ENCODE measurements around the gene OR1D2.
"Not testable (repeated sequence)": the region's sequence is repeated elsewhere in the genome, so short reads cannot be mapped to it uniquely, and the experiment has no call there.

OR1D2 gene, protein sequence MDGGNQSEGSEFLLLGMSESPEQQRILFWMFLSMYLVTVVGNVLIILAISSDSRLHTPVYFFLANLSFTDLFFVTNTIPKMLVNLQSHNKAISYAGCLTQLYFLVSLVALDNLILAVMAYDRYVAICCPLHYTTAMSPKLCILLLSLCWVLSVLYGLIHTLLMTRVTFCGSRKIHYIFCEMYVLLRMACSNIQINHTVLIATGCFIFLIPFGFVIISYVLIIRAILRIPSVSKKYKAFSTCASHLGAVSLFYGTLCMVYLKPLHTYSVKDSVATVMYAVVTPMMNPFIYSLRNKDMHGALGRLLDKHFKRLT

DNA sequence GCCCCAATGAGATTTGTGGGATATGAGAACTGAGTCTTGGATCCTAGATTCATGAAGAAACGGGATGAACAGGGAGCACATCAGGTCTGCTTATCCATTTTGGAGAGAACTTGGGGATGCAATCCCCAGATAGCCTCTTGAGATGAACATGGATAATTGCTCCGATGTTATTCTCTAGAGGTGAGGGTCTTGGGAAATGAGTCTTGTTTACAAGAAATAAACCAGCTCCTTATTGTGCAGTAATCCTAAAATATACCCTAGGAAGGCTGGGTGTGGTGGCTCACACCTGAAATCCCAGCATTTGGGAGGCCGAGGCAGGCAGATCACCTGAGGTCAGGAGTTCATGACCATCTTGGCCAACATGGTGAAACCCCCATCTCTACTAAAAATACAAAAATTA lies at the start of gene OR1D2:
OR1D2 (minus strand) TSS at position 101 of the 400 bp plus-strand sequence. CDS start 11,426 bp downstream, outside the sequence.
- no peak for DNase-seq (ENCODE audit: low read depth, low spot score)

DNA sequence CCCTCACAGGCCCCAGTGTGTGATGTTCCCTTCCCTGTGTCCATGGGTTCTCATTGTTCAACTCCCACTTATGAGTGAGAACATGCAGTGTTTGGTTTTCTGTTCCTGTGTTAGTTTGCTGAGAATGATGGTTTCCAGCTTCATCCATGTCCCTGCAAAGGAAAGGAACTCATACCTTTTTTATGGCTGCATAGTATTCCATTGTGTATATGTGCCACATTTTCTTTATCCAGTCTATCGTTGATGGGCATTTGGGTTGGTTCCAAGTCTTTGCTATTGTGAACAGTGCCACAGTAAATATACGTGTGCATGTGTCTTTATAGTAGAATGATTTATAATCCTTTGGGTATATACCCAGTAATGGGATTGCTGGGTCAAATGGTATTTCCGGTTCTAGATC lies 33.3 kb upstream of the OR1D2 start:
- not testable (repeated sequence) for DNase-seq (ENCODE audit: low read depth, low spot score)

DNA sequence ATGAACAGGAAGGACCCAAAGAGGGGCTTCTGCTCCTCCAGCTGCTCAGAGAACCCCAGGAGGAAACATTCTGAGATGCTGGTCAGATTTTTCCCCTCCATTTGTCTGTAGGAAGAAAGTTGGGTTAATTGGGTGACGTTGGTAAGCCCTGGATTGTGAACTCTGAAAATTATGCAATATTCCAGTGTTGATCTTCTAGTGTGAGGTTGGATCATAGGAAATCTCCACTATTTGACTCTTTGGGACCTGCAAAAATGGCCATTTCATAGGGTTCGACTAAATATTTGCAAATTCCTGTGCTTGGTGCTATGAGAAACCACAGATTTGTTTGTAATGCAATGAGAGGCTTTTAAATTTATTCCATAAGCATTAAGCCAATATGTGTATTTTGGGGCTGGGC lies 23.2 kb upstream of the OR1D2 start, which contains the start of gene OR1G1:
OR1G1 (minus strand) TSS at position 101 of the 400 bp plus-strand sequence; CDS start at position 101, 0 bp downstream.
- DNase-seq (ENCODE audit: low read depth, low spot score) = no peak

DNA sequence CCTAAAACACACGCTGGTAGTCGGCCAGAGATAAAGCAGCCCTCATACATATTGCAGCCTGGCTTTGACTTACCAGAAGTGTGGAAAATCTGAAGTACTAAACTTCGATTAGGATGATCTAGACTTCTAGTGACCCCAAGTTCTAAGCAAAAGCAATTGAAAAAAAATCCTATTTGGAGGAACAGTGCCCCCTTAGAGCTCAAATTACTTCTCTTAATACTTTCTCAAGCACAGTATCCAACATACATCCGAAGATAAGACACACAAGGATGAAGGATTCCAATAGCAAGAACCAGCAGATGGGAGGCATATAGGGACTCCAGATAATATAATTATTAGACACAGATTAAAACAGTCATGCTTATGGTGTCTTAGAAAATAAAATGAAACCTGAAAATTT lies 30.4 kb downstream of the OR1D2 start:
- DNase-seq (ENCODE audit: low read depth, low spot score) = not testable (repeated sequence)

DNA sequence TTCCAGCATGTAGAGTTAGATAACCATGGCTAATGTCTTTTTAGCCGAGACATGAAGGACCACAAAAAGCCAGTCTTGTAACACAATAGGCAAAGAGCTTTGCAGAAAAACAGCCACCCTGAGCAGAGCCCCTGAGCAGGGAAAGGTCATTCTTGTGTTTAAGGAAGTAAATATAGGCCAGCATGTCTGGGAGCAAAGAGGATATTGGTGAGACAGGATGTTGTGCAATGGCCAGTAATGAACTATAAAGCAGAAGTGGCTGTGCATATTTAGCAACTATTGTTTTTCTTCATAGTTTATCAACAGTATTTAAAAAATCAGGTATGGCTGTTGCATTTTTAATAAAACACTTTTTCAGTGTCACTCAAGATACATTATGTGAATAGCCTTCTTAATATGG lies 39.0 kb downstream of the OR1D2 start:
- DNase-seq (ENCODE audit: low read depth, low spot score) = not testable (repeated sequence)

DNA sequence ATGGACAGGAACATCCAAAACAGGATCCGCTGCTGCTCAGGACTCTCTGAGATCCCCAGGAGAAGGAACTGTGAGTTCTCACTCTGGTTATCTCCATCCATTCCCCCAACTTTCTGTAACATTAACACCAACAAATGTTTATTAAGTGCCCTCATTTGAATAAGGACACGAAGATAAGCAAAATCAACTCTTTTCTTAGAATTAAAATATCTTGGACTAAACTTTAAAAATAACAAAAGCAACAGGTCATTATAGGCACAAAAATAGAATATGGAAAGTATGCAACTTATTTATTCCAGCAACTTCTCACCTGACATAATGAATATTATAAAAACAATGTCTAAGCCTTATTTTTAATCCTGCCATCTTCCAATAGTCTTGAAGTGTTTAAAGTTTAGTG lies 40.7 kb downstream of the OR1D2 start, which contains the start of gene OR1D5:
OR1D5 (minus strand) TSS at position 101 of the 400 bp plus-strand sequence; CDS start at position 101, 0 bp downstream.
- not testable (repeated sequence) for DNase-seq (ENCODE audit: low read depth, low spot score)

DNA sequence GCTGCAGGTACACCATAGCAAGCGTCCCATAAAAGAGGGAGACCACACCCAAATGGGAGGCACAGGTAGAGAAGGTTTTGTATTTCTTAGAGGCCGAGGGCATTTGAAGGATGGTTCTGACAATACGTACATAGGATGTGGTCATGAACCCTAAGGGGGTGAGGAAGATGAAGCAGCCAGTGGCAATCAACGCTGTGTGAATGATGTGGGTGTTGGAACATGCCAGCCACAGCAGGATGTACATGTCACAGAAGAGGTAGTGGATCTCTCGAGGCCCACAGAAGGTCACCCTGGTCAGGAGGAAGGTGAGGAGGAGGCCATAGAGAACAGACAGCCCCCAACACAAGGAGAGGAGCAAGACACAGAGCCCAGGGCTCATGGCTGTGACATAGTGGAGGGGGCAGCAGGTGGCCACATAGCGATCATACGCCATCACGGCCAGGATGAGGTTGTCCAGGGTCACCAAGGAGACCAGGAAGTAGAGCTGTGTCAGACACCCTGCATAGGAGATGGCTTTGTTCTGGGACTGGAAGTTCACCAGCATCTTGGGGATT lies 41.3 kb downstream of the OR1D2 start:
- DNase-seq (ENCODE audit: low read depth, low spot score) = not testable (repeated sequence)

DNA sequence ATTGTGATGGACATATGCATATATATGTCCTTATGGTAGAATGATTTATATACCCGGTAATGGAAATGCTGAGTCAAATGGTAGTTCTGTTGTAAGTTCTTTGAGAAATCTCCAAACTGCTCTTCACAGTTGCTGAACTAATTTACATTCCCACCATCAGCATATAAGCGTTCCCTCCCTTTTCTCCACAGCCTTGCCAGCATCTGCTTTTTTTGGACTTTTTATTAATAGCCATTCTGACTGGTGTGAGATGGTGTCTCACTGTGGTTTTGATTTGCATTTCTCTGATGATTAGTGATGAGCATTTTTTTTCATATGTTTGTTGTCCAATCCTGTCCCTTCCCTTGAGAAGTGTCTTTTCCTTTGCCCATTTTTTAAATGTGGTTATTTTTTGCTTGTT lies 49.4 kb downstream of the OR1D2 start:
- not testable (repeated sequence) for DNase-seq (ENCODE audit: low read depth, low spot score)

DNA sequence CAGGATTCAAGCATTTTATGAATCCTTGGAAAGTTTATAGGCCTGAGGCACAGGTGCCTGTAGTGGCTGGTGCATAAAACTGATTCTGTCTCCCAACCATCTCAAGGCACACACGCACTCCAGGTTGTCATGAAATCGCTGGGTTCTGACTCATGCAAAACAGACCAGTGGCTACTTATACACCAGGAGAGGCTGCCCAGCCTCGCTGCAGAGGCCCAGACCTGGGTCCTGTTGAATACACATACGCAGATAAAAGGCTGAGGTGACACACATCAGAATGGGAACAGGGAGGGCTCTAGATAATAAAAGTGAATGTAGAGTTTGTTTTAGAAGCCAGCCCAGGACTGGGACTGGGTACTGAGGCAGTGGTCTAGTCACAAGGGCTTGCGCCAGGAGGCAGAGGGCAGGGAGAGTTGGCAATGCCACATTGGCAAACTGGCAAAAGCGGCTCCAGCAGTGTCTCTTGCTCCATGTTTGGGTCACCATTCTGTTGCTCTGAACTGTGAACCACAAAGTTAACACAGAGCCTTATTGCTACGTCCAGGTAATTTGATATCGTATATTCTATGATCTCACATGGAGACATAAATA lies 54.4 kb downstream of the OR1D2 start:
- no peak for DNase-seq (ENCODE audit: low read depth, low spot score)

DNA sequence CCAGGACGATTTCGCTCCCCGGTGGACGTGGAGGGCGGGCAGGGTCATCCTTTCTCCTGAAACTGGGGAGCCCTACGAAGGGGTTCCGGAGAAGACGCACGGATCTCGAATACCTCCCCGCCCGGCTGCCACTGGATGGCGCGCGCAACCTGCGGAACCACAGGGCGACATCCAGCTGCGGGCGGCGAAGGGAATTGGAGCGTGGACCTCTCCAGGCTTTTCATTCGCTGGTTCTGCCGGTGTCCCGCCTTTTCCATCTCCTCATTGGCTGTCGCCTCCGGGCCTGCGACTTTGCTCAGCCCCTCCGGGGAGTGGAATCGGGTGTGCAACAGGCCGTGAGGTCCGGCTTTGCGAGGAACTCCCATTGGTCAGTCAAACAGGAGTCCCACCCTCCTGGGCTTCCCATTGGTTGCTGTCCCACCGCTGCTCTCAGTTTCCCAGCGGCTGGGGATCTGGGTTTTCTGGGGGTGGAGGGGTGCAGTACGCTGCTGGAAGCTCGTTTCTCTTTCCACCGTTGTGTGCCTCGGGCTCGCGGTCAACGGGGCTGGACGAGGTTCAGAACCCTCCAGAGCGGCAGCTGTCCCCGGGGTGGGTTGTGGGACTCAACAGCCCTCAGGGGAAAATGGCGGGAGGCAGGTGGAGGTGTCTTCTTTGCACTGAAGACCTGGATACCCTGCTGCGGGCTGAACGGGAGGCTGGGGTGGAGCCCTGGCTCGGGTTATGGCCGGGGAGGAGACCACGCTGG lies 55.3 kb downstream of the OR1D2 start:
- DNase-seq (ENCODE audit: low read depth, low spot score) = peak; percentile 98

DNA sequence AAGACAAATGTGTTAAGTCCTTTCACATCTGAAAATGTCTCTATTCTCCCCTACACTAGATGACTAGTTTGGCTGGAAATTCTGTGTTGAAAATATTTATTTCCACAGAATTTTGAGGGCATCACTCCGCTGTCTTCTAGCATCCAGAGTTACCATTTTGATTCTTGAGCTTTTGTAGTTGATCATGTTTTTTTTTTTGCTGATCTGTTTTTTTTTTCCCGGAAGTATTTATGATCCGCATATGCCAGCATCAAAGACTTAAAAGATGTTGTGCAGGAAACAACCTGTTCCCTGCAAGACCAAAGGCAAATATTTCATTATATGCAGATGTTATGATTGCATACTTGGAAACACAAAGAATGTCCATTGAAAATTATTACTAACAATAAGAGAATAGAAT lies 57.5 kb downstream of the OR1D2 start:
- DNase-seq (ENCODE audit: low read depth, low spot score) = no peak

DNA sequence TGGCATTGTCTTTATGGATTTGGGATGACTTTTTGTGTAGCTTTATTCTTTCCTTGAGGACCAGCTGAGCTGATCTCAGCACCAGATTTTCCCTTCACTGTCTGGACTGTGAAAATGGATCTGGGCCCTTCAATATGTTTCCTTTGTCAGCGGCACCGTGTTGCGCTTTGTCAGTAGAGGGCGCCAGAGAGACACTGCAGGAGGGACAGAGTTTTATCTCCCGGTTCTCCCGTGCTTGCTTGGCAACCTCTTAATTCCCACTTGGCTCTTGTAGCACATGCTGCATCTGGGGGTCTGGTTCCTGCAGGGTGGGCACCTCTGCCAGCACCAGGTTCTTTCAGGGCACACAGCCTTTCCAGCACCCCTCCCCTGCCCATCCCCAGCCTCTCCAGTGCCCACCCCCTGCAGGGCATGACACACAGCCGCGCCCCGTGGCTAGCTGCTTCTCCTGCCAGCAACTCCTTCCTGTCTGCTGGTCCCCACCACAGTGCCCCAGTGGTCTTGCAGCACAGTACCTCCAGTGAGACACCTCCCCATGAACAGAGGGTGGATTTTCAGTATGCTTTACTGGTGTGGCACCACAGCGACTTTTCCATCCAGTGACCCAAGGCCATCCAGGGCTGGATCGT lies 60.4 kb downstream of the OR1D2 start:
- DNase-seq (ENCODE audit: low read depth, low spot score) = no peak

DNA sequence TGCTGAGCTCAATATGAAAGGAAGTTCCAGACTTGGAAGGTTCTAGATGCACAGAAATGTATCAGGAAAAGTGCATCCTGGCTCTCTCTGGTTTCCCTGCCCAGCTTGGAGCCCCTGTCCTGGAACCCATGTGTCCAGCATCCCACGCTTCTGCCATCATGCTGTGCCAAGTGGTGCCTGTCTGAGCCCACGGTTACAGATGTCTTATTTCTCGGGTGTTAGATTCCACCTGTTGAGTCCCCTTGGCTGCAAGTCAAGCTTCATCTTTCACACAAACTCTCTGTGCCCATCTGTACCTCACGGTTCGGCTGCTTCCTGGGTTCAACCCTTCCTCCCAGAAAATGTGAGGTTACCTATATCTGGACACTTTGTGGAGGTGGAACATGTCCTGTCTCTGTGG lies 63.3 kb downstream of the OR1D2 start:
- DNase-seq (ENCODE audit: low read depth, low spot score) = no peak

DNA sequence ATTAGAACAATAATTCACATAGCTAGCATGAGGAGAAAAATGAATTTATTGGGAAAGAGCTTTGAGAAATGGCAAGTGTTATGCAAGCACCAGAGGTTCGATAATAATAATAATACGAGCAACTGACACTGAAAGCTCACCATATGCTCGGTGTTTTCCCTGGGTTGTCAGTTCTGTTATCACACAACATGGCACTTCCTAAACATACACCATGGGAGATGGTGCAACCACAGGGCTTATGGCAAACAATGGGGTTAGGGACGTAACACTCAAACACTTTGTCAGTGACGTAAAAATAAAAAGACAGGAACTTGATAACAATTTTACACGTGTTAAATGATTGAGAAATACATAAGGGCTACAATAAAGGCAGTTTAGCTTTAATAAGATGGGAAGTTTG lies 64.5 kb downstream of the OR1D2 start:
- no peak for DNase-seq (ENCODE audit: low read depth, low spot score)

DNA sequence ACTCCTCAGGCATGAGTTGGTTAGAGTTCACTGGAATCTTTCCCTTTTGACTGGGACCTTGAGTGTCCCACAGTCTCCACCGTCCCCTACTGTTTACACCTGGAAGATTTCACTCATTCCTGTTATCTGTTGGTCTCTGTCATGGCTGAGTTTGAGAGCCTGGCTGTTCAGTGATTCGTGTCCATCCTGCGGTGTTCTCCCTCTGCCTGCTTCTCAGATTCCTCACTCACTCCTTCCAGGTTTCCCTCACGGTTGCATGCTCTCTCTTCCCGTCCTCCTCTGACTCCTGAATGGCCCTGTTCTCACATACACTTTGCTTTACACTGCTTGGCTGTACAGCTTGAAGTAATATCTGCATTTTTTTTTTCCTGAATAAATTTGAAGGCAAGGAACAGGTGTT lies 65.3 kb downstream of the OR1D2 start:
- no peak for DNase-seq (ENCODE audit: low read depth, low spot score)
